HAP-1 (cell line): Measurements from ENCODE around the gene CBX6.
A peak's percentile ranks its signal among the peaks of the same experiment; 100 is the strongest.
"Not testable (repeated sequence)": the region's sequence is repeated elsewhere in the genome, so short reads cannot be mapped to it uniquely, and the experiment has no call there.

Source experiments
- DNase-seq, 2 experiments: peaks; one replicate each; pipeline ENCODE4 v3.0.0-alpha.2; 2016 to 2020; ENCODE audit warnings: low spot score in 2 of 2
- H3K27me3 ChIP-seq: fragments of 250-450 bp; sonication (Bioruptor Pico); 2 replicates; pipeline ENCODE4 v1.5.1; 2020; ENCODE audit warnings: low read depth, mild to moderate bottlenecking, moderate library complexity
- H3K36me3 ChIP-seq: fragments of 250-450 bp; sonication (Bioruptor Pico); replicated peaks from 2 replicates; pipeline ENCODE4 v1.5.1; 2020; ENCODE audit warnings: mild to moderate bottlenecking
- H3K4me1 ChIP-seq: fragments of 250-450 bp; sonication (Bioruptor Pico); 2 replicates; pipeline ENCODE4 v1.5.1; 2020; ENCODE audit warnings: mild to moderate bottlenecking
- H3K4me3 ChIP-seq: fragments of 250-450 bp; sonication (Bioruptor Pico); 2 replicates; pipeline ENCODE4 v1.5.1; 2020; ENCODE audit warnings: mild to moderate bottlenecking, moderate library complexity
- H3K9me3 ChIP-seq: fragments of 250-450 bp; sonication (Bioruptor Pico); 2 replicates; pipeline ENCODE4 v1.5.1; 2020; ENCODE audit warnings: mild to moderate bottlenecking, moderate library complexity
- in situ Hi-C: fragments of 300-500 bp; cut with MboI; formaldehyde crosslinking; loops from 3 replicates; pipeline ENCODE4 v1.14.3; 2020; ENCODE audit warnings: low sequenced_read_pairs, inconsistent platforms, mixed read lengths

Gene CBX6

GRCh38 chr22:38872172-38872830 lies at the start of gene CBX6:
CBX6 (minus strand) TSS chr22:38872216; CDS start chr22:38872190, 26 bp downstream.
- Histone ChIP-seq H3K4me3 (peak within 1 kb of the TSS; percentile 69), H3K4me1 (peaks cover 9% of the 10 kb centered on the region), H3K36me3 (peaks cover 29% of the 10 kb centered on the region), H3K27me3 (0 out of 2 replicates have a peak, but pooled peaks cover 3% of the 10 kb centered on the region), H3K9me3 (no peaks in the 10 kb centered on the region)
- DNase-seq: peak; percentile 87 to 97
- in situ Hi-C loops: loop anchor here (10.0 kb wide), 1 partner anchor 132 kb away; no protein-coding TSS in a partner anchor

- H3K4me1 ChIP-seq: peaks cover 13% of the 10 kb centered on the region
- DNase-seq: no peak
- H3K4me3 ChIP-seq: no peak overlapping the region
- no peaks in the 10 kb centered on the region for H3K9me3 ChIP-seq
- no peaks in the 10 kb centered on the region for H3K36me3 ChIP-seq
- in situ Hi-C loops: no loop called here
- 0 out of 2 replicates have a peak, but pooled peaks cover 3% of the 10 kb centered on the region for H3K27me3 ChIP-seq
These were observed 49.8 kb upstream of the CBX6 start for GRCh38 chr22:38921806-38922205.

GRCh38 chr22:38921120-38921519 lies 49.1 kb upstream of the CBX6 start:
- in situ Hi-C loops: no loop called here
- Histone ChIP-seq H3K27me3 (0 out of 2 replicates have a peak, but pooled peaks cover 3% of the 10 kb centered on the region), H3K4me1 (peaks cover 13% of the 10 kb centered on the region), H3K36me3 (no peaks in the 10 kb centered on the region), H3K4me3 (no peak overlapping the region), H3K9me3 (no peaks in the 10 kb centered on the region)
- no peak for DNase-seq

GRCh38 chr22:38919631-38920190 lies 47.7 kb upstream of the CBX6 start:
- no peaks in the 10 kb centered on the region for H3K36me3 ChIP-seq
- 0 out of 2 replicates have a peak, but pooled peaks cover 3% of the 10 kb centered on the region for H3K27me3 ChIP-seq
- peaks cover 8% of the 10 kb centered on the region for H3K4me1 ChIP-seq
- no peak overlapping the region for H3K4me3 ChIP-seq
- in situ Hi-C loops: no loop called here
- DNase-seq: no peak
- H3K9me3 ChIP-seq: no peaks in the 10 kb centered on the region

- DNase-seq: no peak
- Histone ChIP-seq H3K4me1 (peaks cover 2% of the 10 kb centered on the region; the same call in 1 of the 2 replicates), H3K27me3 (no peaks in the 10 kb centered on the region), H3K4me3 (no peak overlapping the region), H3K9me3 (no peaks in the 10 kb centered on the region), H3K36me3 (no peaks in the 10 kb centered on the region)
- in situ Hi-C loops: no loop called here
These were observed 39.4 kb upstream of the CBX6 start for GRCh38 chr22:38911434-38911833.

GRCh38 chr22:38907767-38908166 lies 35.8 kb upstream of the CBX6 start:
- no peak for DNase-seq
- 0 out of 2 replicates have a peak, but pooled peaks cover 7% of the 10 kb centered on the region for H3K9me3 ChIP-seq
- in situ Hi-C loops: no loop called here
- H3K27me3 ChIP-seq: no peaks in the 10 kb centered on the region
- no peak overlapping the region for H3K4me3 ChIP-seq
- peaks cover 2% of the 10 kb centered on the region; the same call in 1 of the 2 replicates for H3K4me1 ChIP-seq
- H3K36me3 ChIP-seq: no peaks in the 10 kb centered on the region

GRCh38 chr22:38906052-38906451 lies 34.0 kb upstream of the CBX6 start:
- no peak overlapping the region for H3K4me3 ChIP-seq
- H3K4me1 ChIP-seq: peaks cover 2% of the 10 kb centered on the region; the same call in 1 of the 2 replicates
- no peaks in the 10 kb centered on the region for H3K27me3 ChIP-seq
- in situ Hi-C loops: no loop called here
- H3K9me3 ChIP-seq: peaks cover 12% of the 10 kb centered on the region
- no peaks in the 10 kb centered on the region for H3K36me3 ChIP-seq
- DNase-seq: no peak

- in situ Hi-C loops, DNase-seq, H3K36me3 ChIP-seq, H3K4me3 ChIP-seq, H3K27me3 ChIP-seq, H3K4me1 ChIP-seq: not testable (repeated sequence)
- H3K9me3 ChIP-seq: peaks cover 12% of the 10 kb centered on the region
These were observed 32.1 kb upstream of the CBX6 start for GRCh38 chr22:38904052-38904617.

- H3K36me3 ChIP-seq: no peaks in the 10 kb centered on the region
- H3K4me1 ChIP-seq: no peaks in the 10 kb centered on the region
- H3K9me3 ChIP-seq: peaks cover 12% of the 10 kb centered on the region
- H3K27me3 ChIP-seq: peaks cover 5% of the 10 kb centered on the region; the same call in 1 of the 2 replicates
- in situ Hi-C loops: no loop called here
- DNase-seq: no peak
- H3K4me3 ChIP-seq: no peak overlapping the region
These were observed 29.2 kb upstream of the CBX6 start for GRCh38 chr22:38901111-38901641.

GRCh38 chr22:38900677-38901076 lies 28.7 kb upstream of the CBX6 start:
- peaks cover 12% of the 10 kb centered on the region for H3K9me3 ChIP-seq
- no peaks in the 10 kb centered on the region for H3K4me1 ChIP-seq
- H3K36me3 ChIP-seq: no peaks in the 10 kb centered on the region
- no peak overlapping the region for H3K4me3 ChIP-seq
- no peak for DNase-seq
- in situ Hi-C loops: no loop called here
- peaks cover 5% of the 10 kb centered on the region; the same call in 1 of the 2 replicates for H3K27me3 ChIP-seq

- no peak for DNase-seq
- Histone ChIP-seq H3K4me1 (no peaks in the 10 kb centered on the region), H3K27me3 (peaks cover 23% of the 10 kb centered on the region), H3K9me3 (no peaks in the 10 kb centered on the region), H3K36me3 (no peaks in the 10 kb centered on the region), H3K4me3 (no peak overlapping the region)
- in situ Hi-C loops: no loop called here
These were observed 19.2 kb upstream of the CBX6 start for GRCh38 chr22:38891256-38891655.

GRCh38 chr22:38890377-38890776 lies 18.4 kb upstream of the CBX6 start:
- in situ Hi-C loops: no loop called here
- no peaks in the 10 kb centered on the region for H3K4me1 ChIP-seq
- no peaks in the 10 kb centered on the region for H3K9me3 ChIP-seq
- DNase-seq: no peak
- H3K4me3 ChIP-seq: no peak overlapping the region
- peaks cover 22% of the 10 kb centered on the region for H3K27me3 ChIP-seq
- no peaks in the 10 kb centered on the region for H3K36me3 ChIP-seq

- Histone ChIP-seq H3K4me3 (no peak overlapping the region), H3K4me1 (no peaks in the 10 kb centered on the region), H3K36me3 (no peaks in the 10 kb centered on the region), H3K9me3 (no peaks in the 10 kb centered on the region), H3K27me3 (peaks cover 4% of the 10 kb centered on the region)
- in situ Hi-C loops: no loop called here
- DNase-seq: no peak
These were observed 14.3 kb upstream of the CBX6 start for GRCh38 chr22:38886333-38886732.
